ENCODE measurements around the gene MYOF.
"Not testable (repeated sequence)": the region's sequence is repeated elsewhere in the genome, so short reads cannot be mapped to it uniquely, and the experiment has no call there.

MYOF gene

DNA sequence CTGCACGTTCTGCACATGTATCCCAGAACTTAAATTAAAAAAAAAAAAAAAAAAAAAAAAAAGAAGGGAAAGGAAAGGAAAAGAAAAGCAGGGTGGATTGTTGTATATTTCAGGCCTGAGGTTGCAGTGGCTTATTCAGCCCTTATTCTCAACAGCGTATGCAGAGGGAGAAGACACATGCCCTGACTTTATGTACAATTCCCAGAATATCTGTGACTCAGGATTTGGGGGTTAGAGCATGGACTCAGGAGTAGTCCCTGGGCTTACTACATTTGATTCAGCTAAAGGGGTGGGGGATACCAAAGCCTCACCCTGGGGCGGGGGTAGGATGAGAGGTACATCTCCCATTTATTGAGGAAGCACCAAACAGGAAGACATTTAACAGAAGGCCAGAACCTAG is 137.4 kb downstream of the MYOF start:
- no peak for DNase-seq (ENCODE audit: low read depth in 2 of 2)

DNA sequence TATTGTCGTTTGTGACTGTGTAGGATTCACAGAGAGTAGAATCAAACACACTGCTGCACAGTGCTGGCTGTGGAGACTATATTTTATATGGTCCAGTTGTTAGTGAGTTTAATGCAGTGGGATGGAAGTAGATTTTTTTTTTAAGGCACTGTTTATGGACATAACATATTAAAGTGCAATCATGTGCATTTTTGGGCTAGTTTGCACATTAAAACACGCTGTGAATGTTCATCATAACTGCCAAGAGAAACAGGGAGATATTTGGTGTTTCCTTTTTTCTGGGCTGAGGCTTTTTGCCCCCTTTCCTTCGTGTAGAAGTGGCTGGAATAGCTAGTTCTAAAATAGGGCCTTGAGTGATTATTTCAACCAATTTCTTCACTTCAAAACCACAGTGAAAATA is 139.2 kb downstream of the MYOF start:
- no peak for DNase-seq (ENCODE audit: low read depth in 2 of 2)

DNA sequence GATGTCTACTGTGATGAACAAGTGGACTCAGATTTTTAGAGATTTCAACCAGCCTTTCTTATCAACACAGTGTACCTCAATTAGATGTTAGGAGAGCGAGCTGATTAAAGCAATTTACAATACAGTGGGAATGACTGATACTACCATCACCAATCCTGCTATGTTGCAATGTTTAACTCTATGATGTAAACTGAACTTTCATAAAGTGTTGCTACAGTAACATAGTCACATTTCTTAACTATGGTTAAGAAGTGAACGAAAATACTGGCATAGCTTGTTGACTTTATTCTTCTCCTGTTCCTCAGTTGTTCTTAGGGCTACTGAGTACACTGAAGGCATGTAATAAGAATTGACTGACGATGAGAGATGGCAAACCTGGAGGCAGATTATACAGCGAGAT is 139.8 kb downstream of the MYOF start:
- no peak for DNase-seq (ENCODE audit: low read depth in 2 of 2)

DNA sequence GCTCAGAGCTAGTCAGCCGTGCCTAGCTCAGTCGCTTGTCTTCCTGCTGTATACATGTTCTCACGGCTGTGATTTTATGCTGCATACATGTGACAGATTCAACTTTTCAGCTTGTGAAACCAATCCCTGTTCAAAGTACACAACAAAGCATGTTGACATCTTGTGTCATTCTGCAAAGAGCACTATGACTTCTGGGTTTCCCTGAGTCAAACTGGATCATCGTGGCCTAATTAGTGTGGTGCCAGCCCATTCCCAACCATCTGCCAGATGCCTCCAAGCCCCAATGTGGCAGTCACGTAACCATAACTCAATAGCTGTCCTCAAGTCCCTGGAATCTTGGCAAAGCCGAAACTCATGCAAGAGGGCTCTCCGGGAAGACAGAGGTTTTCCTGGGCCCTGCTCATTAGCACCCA is 144.8 kb downstream of the MYOF start:
- DNase-seq (ENCODE audit: low read depth in 2 of 2), result no peak

DNA sequence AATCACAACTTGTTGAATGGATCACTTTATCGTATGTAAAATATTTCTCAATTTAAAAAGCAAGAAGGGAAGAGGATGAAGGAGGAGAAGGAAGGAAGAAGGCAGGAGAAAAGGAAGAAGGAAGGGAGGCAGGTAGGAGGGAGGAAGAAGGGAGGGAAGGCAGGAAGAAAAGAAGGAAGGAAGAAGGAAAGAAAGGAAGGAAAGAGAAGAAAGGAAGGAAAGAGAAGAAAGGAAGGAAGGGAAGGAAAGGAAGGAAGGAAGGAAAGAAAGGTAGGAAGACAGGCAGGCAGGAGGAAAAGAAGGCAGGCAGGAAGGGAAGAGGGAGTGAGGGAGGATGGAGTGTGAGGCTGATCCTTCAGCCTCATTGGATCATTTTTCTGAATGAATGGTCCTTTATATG is 145.5 kb downstream of the MYOF start:
- DNase-seq (ENCODE audit: low read depth in 2 of 2), result no peak

DNA sequence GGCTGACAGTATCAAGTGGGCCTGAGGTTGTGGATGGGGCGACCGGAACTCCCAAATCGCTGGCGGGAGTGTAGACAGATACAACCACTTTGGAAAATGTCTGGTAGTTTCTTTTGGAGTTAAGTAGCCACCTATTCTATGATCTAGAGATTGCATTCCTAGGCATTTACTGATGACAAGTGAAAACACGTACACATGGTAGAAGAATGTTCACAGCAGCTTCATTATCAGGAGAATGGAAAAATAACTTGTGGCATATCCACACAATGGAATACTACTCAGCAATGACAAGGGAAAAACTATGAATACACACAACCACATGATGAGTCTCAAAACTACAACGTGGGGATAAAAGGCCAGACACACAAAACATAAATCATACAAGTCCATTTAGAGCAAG is 146.0 kb downstream of the MYOF start:
- no peak for DNase-seq (ENCODE audit: low read depth in 2 of 2)

DNA sequence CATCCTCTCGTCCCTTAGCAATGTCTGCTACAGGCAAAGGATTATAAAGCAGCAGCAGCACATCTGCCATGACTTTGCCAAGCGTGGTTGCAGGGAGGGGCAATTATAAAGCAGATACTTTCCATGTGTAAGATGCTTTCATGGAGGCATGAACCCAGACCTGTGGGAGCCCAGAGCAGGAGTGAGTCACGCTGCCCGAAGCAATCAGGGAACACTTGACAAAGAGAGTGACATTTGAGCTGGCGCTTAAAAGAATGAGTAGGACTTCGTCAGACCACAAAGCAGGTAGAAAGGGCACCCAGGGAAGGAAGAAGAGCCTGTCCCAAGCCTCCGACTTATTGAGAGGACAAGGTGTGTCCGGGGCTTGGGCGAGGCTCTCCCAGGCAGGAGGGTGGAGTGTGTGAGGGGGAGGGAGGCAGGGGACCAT is 147.2 kb downstream of the MYOF start:
- DNase-seq (ENCODE audit: low read depth in 2 of 2), result no peak

DNA sequence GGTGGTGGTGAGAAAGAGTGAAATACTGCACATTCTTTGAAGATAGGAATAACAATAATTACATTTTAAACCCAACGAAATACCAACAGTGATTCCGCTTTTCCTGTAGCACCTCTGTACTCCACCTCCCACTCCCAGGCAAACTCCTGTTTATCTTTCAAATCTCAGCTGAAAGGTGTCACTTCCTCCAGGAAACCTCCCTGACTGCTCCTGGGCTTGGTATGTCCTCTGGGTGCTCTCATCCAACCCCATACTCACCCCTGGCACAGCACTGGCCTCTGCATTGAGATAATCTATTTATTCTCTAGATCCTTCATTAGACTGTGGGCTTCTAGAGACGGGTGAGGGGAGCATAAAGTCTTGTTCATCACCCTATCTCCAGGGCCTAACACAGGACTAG is 148.0 kb downstream of the MYOF start:
- no peak for DNase-seq (ENCODE audit: low read depth in 2 of 2)

DNA sequence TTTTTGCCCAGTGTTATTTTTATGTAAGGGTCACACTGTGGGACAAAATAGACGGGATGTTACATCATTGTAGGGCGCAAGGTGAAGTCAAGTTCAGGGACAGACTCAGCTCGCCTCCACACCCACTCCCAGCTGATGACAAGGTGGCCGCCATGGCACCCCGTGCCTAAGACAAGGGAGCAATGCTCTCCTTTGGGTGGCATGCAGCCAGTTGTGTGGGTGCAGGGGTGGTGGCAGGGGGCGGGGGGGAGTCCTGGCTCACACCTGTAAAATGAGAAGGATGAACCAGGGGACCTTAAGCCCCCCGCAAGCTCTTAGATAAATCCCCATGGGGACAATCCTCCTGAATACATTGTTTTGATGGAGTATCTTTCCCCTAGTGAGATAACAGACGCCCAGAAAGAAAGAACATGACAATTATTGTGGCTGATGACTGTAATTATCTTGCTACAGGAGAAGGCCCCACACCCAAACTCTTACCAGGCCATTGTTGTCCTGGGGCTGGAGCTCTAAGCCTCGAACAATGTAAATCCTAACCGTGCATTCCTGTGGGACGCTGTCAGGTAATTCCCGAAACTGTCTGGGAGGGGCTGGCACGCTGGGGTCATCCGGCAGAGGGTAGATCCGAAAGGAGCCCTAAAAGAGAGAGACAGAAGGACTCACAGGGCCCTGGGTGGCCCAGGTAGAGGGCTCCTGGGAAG is 148.7 kb downstream of the MYOF start:
- DNase-seq (ENCODE audit: low read depth in 2 of 2), result no peak

DNA sequence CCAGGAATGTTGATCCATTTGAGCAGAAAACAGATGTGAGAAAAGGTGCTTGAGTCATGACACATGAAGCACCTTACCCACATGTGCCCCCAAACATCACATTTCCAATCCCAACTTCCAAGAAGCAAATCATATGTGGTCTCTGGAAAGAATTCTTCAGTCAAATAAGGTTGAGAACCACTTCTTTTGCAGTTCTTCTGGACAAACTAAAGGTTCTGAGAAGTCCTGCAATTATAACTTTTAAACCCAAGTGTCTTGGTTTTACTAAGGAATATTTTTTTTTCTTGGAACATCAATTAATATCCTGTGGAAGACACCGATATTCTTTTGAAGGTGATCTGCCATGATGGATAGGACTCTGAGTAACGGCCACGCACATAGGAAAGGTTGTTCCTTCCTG is 151.3 kb downstream of the MYOF start:
- no peak for DNase-seq (ENCODE audit: low read depth in 2 of 2)

DNA sequence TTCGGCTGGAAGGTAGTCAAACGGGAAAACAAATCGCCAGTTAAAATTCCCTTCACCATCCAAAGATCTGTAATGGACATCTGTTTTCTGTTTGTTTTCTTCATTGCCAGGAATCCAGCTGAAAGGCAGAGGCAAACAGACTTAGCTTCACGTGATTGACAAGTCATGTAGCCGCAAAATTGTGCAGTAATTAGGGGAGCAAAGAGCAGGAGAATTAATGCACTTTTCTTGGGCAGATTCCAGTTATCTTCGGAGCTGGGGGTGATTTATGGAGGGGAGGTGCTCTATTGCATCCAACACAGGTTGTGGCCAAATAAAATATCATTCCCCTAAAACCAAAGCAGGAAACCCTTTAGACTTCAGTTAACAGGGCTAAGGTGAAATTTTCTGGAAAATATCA is 162.2 kb downstream of the MYOF start:
- DNase-seq (ENCODE audit: low read depth in 2 of 2), result no peak

DNA sequence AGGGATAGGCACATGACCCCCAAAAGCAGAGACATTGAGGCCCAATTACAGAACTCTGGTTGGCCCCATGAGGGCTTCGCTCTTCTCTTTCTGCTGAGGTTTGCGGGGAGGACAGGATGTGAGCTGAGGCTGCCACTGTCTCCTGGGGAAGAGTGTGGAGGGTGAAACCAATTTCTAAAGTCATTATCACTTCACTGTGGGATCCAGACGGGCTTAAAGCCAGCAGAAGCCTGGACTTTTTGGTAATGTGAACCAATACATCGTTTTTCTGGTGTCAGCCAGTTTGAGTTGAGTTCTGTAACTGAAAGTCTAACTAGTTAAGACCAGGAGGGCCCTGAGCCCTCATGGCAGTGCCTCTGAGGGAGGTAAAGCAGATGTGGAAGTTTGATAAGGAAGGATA is 163.0 kb downstream of the MYOF start:
- DNase-seq (ENCODE audit: low read depth in 2 of 2), result no peak

DNA sequence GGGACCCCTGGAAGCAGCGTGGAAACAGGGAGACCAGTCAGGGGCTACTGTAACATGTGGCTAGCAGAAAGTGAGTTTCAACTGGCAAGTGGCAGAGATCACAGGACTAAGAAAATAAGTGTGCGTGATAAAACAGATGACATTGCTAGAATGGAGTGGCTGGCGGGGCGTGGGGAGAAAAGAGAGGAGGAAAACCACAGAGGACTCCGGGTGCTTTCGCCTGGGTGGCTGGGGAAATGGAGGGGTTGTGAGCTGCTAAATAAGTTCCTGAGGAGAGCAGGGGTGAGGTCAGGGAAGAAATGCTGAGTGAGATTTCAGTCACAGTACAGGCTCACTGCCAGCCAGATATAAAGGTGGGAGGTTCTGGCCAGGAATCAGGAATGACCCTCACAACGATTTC is 166.9 kb downstream of the MYOF start:
- DNase-seq (ENCODE audit: low read depth in 2 of 2), result no peak

DNA sequence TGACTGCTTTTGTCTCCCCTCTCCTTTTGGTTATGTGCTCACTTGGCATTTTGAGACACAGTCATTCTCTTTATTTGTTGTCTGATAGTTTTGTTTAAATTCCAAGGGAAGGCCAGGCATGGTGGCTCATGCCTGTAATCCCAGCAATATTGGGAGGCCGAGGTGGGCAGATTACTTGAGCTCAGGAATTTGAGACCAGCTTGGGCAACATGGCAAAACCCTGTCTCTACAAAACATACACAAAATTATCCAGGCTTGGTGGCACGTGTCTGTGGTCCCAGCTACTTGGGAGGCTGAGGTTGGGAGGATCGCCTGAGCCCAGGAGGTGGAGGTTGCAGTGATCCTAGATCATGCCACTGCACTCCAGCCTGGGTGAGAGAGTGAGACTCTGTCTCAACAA is 167.5 kb downstream of the MYOF start:
- DNase-seq (ENCODE audit: low read depth in 2 of 2), result not testable (repeated sequence)

DNA sequence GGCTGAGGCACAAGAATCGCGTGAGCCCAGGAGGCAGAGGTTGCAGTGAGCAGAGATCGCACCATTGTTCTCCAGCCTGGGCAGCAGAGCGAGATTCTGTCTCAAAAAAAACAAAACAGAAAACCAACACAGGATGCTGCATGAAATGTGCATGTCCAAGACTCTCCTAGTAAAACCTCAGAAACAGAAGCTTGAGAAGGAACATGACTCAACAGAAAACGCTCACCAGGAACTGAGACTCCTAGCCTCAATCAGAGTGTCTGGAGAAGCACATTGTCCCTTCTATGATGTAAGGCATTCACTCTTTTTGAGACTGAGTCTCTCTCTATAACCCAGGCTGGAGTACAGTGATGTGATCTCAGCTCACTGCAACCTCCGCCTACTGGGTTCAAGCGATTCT is 168.3 kb downstream of the MYOF start:
- no peak for DNase-seq (ENCODE audit: low read depth in 2 of 2)

DNA sequence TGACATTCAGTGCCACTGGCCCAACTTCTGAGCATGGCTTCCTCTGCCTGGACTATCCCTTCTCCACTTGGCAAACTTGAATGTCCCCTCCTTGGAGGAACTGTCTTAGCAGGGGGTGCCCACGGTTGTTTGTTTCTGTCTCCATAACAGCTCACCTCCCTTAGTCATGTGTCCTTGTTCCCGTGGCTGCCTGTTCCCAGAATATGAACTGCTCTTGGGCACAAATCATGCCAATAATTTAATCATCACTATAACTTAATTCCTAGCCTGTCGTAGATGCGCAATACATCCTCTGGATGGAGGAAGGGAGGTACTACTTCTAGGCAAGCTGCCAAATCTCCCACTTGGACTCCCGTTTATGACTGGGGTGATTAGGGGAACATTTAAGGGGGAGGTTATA is 173.1 kb downstream of the MYOF start:
- no peak for DNase-seq (ENCODE audit: low read depth in 2 of 2)

DNA sequence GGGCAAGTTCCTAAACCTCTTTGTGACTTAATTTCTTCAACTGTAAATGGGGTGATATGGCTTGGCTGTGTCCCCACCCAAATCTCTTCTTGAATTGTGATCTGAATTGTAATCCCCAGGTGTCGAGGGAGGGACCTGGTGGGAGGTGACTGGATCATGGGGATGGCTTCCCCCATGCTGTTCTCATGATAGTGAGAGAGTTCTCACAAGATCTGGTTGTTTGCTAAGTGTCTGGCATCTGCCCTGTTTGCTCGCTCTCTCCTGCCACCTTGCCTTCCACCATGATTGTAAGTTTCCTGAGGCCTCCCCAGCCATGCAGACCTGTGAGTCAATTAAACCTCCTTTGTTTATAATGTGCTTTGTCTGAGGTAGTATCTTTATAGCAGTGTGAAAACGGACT is 177.0 kb downstream of the MYOF start:
- DNase-seq (ENCODE audit: low read depth in 2 of 2), result no peak

DNA sequence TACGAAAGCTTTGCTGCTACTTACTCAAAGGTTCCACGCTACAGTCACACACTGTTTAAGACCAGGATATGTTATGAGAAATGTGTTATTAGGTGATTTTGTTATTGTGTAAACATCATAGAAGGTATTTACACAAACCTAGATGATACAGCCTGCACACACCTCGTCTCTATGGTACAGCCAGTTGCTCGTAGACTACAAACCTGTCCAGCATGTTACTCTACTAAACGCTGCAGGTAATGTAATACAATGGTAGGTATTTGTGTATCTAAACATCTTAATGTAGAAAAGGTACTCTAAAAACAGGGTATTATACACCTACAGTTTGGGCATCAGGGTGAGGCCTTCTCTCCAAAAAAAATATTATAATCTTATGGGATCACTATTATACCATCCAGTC is 181.2 kb downstream of the MYOF start:
- DNase-seq (ENCODE audit: low read depth in 2 of 2), result no peak

DNA sequence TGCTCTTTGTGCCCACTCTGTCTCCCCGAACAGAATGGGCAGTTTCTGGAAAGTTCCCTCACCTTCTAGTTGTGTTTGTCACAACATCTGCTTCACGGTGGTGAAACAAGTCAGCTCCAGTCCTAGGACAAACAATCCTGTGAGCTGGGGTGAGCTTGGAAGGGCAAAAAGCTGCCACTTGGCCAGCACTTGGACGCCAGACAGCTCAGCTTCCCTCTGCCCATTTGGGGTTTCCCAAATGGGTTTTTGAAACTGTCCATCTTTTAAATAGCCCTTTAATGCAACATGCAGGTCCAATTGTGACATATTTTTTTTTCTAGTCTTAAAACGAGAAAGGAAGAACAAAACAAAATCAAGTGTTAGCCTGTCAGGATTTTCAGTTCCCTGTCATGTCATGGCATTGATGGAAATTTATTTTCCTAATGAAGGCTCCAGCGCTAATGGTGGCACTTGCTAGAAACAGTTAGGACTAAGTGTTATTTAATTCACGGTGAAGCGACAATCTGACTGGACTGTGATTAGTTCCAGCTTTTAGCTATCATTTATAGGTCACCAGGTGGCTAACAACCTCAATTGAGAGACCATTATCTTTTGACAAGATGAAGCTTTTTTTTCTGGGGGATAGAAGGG is 181.7 kb downstream of the MYOF start:
- DNase-seq (ENCODE audit: low read depth in 2 of 2), result no peak

DNA sequence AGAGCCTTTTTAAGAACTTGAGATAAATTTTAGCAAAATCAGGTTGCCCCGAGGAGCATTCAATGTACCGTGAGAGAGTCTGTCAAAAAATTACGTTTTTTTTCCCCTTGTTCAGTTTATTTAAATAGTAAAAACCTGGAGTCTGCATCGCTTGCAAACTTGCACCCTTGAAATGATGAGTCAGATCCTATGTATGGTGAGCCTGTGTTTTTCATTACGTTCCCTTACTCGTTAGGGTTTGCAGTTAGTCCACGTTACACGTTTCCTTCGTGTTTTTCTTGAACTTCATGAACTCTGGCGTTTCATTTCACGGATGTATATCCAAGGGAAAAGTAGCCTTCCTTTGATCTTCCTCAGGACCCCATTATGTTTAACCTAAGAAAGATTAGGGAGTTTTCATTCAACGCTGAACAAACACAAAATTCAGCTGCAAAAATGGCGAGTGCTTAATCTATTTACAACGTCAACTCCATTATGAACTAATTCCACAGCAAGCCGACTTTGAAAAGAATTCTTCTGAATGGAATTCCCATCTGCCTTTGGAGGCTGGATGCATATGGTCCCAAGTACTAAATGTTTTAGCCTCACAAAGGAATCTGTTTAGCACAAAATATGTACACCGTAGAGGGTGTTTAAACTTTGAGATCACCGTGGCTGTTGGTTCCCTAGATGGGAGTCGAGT is 182.4 kb downstream of the MYOF start:
- DNase-seq (ENCODE audit: low read depth in 2 of 2), result no peak

DNA sequence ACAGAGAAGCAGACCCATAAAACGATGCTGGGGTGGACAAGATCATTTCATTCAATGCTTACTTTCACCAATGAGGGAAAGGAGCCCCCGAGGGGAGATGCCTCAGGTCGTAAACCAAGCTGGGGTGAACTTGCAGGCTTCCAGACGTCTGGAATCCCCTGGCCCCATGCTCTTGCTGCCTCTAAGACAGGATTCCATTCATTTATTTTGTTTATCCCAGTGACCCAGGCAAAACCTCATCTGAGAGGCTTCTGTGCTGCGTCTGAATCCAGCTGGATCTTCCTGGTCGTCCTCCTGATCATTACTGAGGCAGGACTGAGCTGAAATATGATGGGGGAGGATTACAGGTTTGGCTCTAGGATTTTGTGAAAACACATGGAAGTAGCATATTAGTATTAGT is 182.9 kb downstream of the MYOF start:
- no peak for DNase-seq (ENCODE audit: low read depth in 2 of 2)

DNA sequence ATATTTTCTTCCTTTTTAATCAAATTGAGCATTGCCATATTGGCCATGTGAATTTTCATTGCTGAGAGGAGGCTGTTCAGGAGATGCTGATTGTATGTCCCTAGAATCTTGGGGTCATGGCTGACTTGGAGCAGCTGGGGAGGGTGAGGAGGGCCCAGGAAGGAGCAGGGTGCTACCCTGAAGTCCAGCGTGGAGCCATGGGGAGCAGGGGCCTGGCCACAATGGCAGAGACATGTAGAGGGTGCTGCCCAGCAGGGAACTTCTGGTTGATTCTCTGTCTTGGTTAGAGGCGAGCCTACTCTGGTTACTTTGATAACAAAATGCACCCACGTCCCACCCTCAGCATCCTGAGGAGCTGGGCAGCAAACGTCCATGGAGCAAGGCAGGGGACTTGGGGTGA is 186.0 kb downstream of the MYOF start:
- DNase-seq (ENCODE audit: low read depth in 2 of 2), result no peak

DNA sequence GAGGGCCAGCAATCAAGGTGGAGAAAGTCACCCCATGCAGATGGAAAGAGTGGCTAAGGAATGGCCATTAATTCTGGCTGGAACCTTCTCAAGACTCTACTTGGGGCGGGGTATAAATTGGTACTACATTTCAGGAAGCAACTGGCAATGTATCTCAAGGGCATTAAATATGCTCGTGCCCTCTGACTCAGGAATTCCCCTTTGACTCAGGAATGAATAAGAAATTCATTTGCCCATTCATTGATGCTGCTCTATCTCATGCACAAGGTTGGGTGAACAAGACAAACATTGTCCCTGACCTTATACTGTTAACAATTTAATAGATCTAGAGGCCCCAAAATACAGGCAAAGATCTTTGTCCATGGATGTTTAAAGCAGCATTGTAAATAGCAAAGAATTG is 188.1 kb downstream of the MYOF start:
- no peak for DNase-seq (ENCODE audit: low read depth in 2 of 2)

Data from stimulated activated CD8-positive, alpha-beta memory T cell treated with anti-CD3 and anti-CD28 coated beads, Interleukin-2, amount 100 ng/mL, for 48 hours (primary cell).